HL-60/S4 treated with retinoic acid at 250 ng/mL for 4 days and 3 days (cell line): Measurements from ENCODE around the gene TRAM2.
"Not testable (repeated sequence)": the region's sequence is repeated elsewhere in the genome, so short reads cannot be mapped to it uniquely, and the experiment has no call there.

Experiments used
- in situ Hi-C: fragments of 300-500 bp; cut with MboI; formaldehyde crosslinking; loops from 2 replicates; pipeline ENCODE4 v1.7.0; 2022; ENCODE audit warnings: low sequenced_read_pairs

Gene TRAM2

GRCh38 chr6:52497652-52498408 lies 79.0 kb downstream of the TRAM2 start:
- in situ Hi-C loops: no loop called here

- in situ Hi-C loops: no loop called here
Measured at GRCh38 chr6:52496631-52497030, 80.2 kb downstream of the TRAM2 start.

DNA sequence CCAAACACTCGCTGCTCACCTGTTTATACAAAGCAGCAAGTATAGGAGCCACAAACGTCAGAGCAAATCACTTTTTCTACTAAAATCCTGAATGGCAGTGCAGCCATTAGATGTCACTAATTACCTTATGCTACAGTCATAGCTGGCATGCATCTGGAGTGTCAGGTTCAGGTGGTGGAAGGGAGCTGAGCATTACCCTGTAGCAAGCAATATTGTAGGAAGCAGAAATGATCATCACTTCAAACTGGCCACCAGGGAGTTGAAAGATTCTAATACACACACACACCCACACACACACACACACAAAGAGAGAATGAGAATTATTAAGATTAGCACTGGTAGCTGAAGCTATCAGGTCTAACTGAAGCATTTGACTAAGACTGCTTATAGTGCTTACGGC lies 80.9 kb downstream of the TRAM2 start:
- in situ Hi-C loops: no loop called here

GRCh38 chr6:52494298-52495072 lies 82.4 kb downstream of the TRAM2 start:
- in situ Hi-C loops: no loop called here

DNA sequence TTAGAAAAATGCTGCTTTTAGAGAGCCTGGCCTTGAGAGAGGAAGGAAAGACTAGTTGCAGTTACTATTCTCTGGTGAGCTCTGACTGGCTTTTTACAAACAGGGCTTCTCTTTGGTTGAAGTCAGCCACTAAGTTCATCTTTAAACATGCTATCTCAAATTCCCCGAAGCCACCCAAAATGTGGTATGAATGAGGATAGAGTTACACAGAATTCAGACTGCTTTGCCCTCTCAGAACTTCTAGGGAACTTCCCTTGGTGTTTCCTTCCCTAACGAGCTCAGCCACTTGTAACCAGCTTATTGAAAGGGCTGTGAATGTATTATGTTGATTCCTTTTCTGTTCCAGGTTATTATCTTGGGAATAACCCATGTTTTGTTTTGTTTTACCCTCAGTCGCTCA lies 83.2 kb downstream of the TRAM2 start:
- in situ Hi-C loops: no loop called here

DNA sequence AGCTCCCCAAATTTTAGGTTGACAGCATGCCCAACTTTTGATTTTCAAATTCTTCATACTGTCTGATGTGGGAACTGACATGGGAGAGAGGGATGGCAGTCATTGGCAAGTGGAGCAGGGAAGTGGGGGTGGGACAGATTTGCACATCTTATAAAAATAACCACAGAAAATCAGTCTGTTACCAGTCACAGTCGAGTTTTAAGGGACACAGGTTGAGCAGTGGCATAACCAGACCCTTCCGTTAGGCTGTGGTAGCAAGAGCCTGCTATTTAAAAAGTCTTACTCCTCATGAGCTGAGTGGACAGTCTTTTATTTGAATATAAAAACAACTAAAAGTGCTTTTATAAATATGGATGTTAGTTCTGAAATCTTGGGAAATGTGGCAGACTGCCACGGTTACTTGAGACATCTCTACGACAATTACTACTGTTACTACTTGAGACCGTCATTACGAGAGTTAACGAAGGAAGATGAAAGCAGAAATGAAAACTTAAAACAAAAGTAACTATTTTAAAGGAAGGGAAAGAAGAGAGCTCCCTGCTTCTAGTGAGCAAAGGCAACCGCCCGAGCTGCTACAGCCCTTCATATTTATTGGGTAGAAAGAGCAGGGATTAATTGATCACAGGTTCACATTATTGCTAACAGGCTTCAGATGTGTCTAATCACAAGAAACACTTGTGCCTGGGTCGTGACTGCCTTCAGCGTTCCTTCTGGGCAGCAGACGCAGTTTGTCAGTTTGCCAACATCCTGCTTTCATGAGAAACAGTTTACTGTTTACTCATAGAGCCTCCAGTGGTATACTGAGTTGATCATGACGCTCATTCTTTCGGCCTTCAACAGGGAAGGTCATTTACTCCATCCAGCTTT lies 85.4 kb downstream of the TRAM2 start:
- in situ Hi-C loops: no loop called here

GRCh38 chr6:52489881-52490280 lies 87.0 kb downstream of the TRAM2 start:
- in situ Hi-C loops: no loop called here

GRCh38 chr6:52483671-52484003 lies 93.2 kb downstream of the TRAM2 start:
- in situ Hi-C loops: no loop called here

GRCh38 chr6:52482903-52483670 lies 93.8 kb downstream of the TRAM2 start:
- in situ Hi-C loops: no loop called here

GRCh38 chr6:52475307-52475706 lies 101.6 kb downstream of the TRAM2 start:
- in situ Hi-C loops: no loop called here

GRCh38 chr6:52474173-52474572 lies 102.7 kb downstream of the TRAM2 start:
- in situ Hi-C loops: no loop called here

DNA sequence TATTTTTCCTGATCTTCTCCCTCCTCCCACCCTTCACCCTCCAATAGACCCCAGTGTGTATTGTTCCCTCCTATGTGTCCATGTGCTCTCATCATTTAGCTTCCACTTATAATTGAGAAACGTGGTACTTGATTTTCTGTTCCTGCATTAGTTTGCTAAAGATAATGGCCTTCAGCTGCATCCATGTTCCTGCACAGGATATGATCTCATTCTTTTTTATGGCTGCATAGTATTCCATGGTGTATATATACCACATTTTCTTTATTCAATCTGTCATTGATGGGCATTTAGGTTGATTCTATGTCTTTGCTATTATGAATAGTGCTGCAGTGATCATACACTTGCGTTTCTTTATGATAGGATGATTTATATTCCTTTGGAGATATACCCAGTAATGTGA lies 115.7 kb downstream of the TRAM2 start:
- in situ Hi-C loops: not testable (repeated sequence)

GRCh38 chr6:52457096-52457495 lies 119.8 kb downstream of the TRAM2 start:
- in situ Hi-C loops: no loop called here

GRCh38 chr6:52454556-52454955 lies 122.3 kb downstream of the TRAM2 start:
- in situ Hi-C loops: no loop called here
